ENCODE data around the gene PRRC2A. TPM values are rescaled to one million over a fixed set of nuclear protein-coding genes. Genes with fewer than 3 reads are reported as not detected.
A peak's percentile ranks its signal among the peaks of the same experiment; 100 is the strongest.

The PRRC2A gene
- total RNA-seq, 1 experiment from 2014 or later: 383 TPM

- Histone ChIP-seq H2BK15ac (ENCODE audit: low read depth, low read length) (no peak overlapping the region), H3K23ac (ENCODE audit: insufficient read length, low read depth, low read length) (no peak overlapping the region), H2AFZ (ENCODE audit: low read length) (no peak overlapping the region), H3K79me2 (ENCODE audit: insufficient read depth, low read length) (peaks cover 20% of the 10 kb centered on the region), H3K27ac (ENCODE audit: insufficient read length, low read depth, low read length) (peak overlapping the region; percentile 85), H3K18ac (ENCODE audit: insufficient read length, low read depth, low read length) (peak overlapping the region; percentile 92), H2BK20ac (ENCODE audit: low read depth, low read length, poor library complexity, severe bottlenecking) (no peak overlapping the region), H3K23me2 (ENCODE audit: insufficient read length, low read depth, low read length, poor library complexity, severe bottlenecking) (peaks cover 8% of the 10 kb centered on the region), H4K5ac (ENCODE audit: insufficient read length, low read depth, low read length) (no peak overlapping the region), H4K91ac (ENCODE audit: insufficient read length, low read depth, low read length) (no peak overlapping the region), H2BK5ac (ENCODE audit: insufficient read length, low read length) (no peak overlapping the region), H2AK5ac (ENCODE audit: insufficient read length, low read length) (no peak overlapping the region), H3K4me2 (ENCODE audit: insufficient read depth, insufficient read length, low read length) (peak overlapping the region; percentile 92), H3K56ac (ENCODE audit: insufficient read length, low read depth, low read length) (no peak overlapping the region), H4K8ac (replicated peaks; ENCODE audit: insufficient read length, low read depth, low read length) (no peak overlapping the region), H2BK120ac (ENCODE audit: low read depth, low read length, poor library complexity, severe bottlenecking) (peak overlapping the region; percentile 27), H3T11ph (ENCODE audit: low read length) (no peak overlapping the region), H3K79me1 (ENCODE audit: insufficient read depth, low read depth, low read length, poor library complexity, severe bottlenecking) (peaks cover 2% of the 10 kb centered on the region), H3K4ac (ENCODE audit: low read depth, low read length) (no peak overlapping the region; the same call in 1 of the 2 replicates), H3K9me3 (ENCODE audit: control insufficient read depth, low read depth, low read length) (no peaks in the 10 kb centered on the region), H2BK12ac (ENCODE audit: insufficient read length, low read depth, low read length) (no peak overlapping the region), H3K9ac (ENCODE audit: extremely low read depth, insufficient read length, low read length) (peak overlapping the region; percentile 91), H3K14ac (ENCODE audit: insufficient read depth, low read length) (peak overlapping the region; percentile 98; the same call in 1 of the 2 replicates), H3K4me1 (ENCODE audit: insufficient read depth, low read length) (peaks cover 3% of the 10 kb centered on the region; the same call in 1 of the 2 replicates), H4K20me1 (ENCODE audit: control insufficient read depth, insufficient read depth, insufficient read length) (no peaks in the 10 kb centered on the region), H3K27me3 (ENCODE audit: insufficient read depth, low read length) (no peaks in the 10 kb centered on the region)
- H3K36me3 Mint-ChIP-seq (ENCODE audit: insufficient read depth in 1 of 3, low read depth in 3 of 3): peaks cover 49 to 54% (median 54%) of the 10 kb centered on the region in 3 experiments
- no peaks in the 10 kb centered on the region; a peak in 1 of 5 replicates for H3K9me3 Mint-ChIP-seq
- TF ChIP-seq, protein P1, sequence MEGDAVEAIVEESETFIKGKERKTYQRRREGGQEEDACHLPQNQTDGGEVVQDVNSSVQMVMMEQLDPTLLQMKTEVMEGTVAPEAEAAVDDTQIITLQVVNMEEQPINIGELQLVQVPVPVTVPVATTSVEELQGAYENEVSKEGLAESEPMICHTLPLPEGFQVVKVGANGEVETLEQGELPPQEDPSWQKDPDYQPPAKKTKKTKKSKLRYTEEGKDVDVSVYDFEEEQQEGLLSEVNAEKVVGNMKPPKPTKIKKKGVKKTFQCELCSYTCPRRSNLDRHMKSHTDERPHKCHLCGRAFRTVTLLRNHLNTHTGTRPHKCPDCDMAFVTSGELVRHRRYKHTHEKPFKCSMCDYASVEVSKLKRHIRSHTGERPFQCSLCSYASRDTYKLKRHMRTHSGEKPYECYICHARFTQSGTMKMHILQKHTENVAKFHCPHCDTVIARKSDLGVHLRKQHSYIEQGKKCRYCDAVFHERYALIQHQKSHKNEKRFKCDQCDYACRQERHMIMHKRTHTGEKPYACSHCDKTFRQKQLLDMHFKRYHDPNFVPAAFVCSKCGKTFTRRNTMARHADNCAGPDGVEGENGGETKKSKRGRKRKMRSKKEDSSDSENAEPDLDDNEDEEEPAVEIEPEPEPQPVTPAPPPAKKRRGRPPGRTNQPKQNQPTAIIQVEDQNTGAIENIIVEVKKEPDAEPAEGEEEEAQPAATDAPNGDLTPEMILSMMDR (conservative IDR thresholded peaks at IDR 0.05): no peak
- WGBS (ENCODE audit: extremely low coverage, insufficient read length, low lambda C conversion rate): no CpG with 5 or more reads among the region's 15 CpGs
- peak overlapping the region; percentile 94 to 99 (median 98) for H3K27ac Mint-ChIP-seq
- no peaks in the 10 kb centered on the region for H3K27me3 Mint-ChIP-seq (ENCODE audit: low read depth)
- H3K4me3 Mint-ChIP-seq: peak overlapping the region; percentile 93 to 98
- DNase-seq: no peak
- peaks cover 14 to 20% of the 10 kb centered on the region in 2 experiments for H3K4me1 Mint-ChIP-seq
These were observed 915 bp downstream of the PRRC2A start for GRCh38 chr6:31621320-31621939.

Data from H9 (cell line).